Ramos (cell line): Measurements from ENCODE around the gene LRRC47.
"Not testable (repeated sequence)": the region's sequence is repeated elsewhere in the genome, so short reads cannot be mapped to it uniquely, and the experiment has no call there.

Experiments
- in situ Hi-C: fragments of 300-500 bp; cut with MboI; formaldehyde crosslinking; loops from one replicate; pipeline ENCODE4 v1.14.3; 2022; ENCODE audit warnings: low sequenced_read_pairs; ENCODE audit not compliant: unreplicated experiment

The LRRC47 gene

GRCh38 chr1:3816331-3817137, 20.2 kb upstream of the LRRC47 start:
- in situ Hi-C loops = no loop called here

- in situ Hi-C loops = no loop called here
These were observed 18.7 kb upstream of the LRRC47 start for GRCh38 chr1:3814771-3815561.

DNA sequence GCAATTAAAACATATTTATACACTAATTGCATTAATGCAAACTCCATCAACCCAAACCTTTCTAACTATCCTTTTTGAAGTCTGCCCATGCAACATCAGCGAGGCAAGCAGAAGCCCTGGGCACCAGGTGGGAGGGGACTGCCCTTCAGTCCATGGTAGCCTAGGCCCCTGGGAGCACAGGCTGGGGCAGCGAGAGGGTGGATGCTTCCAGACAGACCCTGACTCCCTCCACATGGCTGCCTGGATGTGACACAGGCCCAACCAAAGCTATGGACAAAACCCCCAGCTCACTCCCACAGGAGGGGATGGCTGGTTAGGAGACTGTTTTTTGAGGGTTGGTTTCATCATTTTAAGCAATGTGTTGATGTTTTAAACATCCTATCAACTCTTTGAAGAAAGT, 17.8 kb upstream of the LRRC47 start:
- in situ Hi-C loops = no loop called here

GRCh38 chr1:3811595-3811911, 15.3 kb upstream of the LRRC47 start:
- in situ Hi-C loops = no loop called here

DNA sequence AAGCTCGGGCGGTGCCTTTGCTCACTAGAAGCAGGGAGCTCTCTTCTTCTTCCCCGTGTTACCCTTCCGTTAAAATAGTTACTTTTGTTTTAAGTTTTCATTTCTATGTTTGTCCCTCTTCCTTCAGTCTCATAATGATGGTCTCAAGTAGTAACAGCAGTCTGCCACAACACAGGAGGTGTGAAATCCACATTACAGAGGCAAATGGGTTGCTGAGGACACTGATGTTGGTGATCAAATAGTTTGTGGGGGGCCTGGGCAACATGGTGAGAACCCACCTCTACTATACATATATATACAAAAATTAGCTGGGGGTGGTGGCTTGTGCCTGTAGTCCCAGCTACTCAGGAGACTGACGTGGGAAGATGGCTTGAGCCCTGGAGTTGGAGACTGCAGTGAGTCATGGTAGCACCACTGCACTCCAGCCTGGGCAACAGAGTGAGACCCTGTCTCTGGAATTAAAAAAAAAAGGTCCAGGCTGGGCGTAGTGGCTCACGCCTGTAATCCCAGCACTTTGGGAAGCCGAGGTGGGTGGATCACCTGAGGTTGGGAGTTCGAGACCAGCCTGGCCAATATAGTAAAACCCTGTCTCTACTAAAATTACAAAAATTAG, 14.0 kb upstream of the LRRC47 start:
- in situ Hi-C loops = not testable (repeated sequence)

DNA sequence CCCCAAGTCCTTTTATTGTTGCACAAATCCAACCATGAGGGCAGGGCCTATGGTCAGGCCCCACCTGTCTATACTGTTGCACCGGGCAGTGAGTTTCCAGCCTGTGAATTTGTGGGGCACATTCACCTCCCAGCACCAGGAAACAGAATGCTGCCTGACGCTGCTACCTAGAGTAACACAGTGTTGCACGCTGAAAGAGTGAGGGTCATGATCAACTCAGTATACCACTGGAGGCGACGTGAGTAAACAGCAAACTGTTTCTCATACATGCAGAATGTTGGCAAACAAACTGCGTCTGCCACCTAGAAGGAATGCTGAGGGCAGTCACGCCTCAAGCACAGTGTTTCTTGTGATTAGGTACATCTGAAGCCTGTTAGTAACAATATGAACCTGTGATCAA, 13.4 kb upstream of the LRRC47 start:
- in situ Hi-C loops = no loop called here

DNA sequence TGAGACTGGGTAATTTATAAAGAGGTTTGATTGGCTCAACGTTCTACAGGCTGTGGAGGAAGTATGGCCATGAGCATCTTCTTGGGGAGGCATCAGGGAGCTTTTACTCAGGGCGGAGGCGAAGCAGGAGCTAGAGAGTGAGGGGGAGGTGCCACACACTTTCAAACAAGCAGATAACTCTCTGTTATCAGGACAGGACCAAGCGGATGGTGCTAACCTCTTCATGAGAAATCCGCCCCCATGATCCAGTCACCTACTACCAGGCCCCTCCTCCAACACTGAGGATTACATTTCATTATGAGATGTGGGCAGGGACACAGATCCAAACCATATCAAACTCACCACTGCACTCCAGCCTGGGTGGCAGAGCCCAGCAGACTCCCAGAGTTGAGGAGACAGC, 11.5 kb upstream of the LRRC47 start:
- in situ Hi-C loops = no loop called here

DNA sequence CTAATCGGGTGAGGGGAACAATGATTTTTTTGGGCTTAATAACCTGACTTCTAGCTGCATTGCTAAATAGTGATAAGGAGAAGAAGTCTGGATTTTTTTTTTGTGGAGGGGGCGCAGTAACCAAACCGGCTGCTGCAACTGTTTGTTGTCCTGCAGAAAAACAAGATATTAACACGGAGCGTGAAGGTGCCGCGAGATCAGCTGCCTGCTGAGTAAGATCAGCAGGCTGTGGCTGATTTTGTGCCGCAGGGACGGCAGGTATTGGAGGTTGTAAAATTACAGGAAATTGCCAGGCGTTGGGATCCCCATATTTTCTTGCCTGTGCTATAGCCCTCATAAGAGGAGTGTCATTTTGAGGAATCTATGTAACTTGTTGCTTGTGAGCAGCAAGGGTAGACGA, 8.7 kb upstream of the LRRC47 start:
- in situ Hi-C loops = no loop called here

DNA sequence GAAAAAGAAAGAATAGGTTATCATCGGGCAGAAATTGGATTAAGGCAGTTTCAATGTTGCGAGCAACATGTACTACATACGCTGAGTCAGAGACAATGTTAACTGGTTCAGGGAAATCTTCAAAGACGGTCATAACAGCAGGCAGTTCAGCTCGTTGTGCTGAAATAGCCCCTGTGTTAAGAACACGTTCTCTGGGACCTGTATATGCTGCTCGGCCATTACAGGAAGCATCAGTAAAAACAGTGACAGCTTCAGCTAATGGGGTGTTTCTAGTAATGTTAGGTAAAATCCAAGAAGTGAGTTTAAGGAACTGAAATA, 8.3 kb upstream of the LRRC47 start:
- in situ Hi-C loops = not testable (repeated sequence)

GRCh38 chr1:3803905-3804626, 7.8 kb upstream of the LRRC47 start:
- in situ Hi-C loops = no loop called here

DNA sequence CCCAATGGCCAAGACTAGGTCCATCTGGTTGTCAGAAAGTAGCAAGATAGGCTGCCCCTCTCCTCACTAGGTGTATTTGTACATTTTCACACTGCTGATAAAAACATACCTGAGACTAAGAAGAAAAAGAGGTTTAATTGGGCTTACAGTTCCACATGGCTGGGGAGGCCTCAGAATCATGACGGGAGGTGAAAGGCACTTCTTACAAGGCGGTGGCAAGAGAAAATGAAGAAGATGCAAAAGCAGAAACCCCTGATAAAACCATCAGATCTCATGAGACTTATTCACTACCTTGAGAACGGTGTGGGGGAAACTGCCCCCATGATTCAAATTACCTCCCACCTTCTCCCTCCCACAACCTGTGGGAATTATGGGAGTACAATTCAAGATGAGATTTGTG, 4.5 kb upstream of the LRRC47 start:
- in situ Hi-C loops = not testable (repeated sequence)

- in situ Hi-C loops = no loop called here
These were observed 3.8 kb upstream of the LRRC47 start for GRCh38 chr1:3799976-3800685.

- in situ Hi-C loops = no loop called here
These were observed 664 bp downstream of the LRRC47 start for GRCh38 chr1:3795453-3796214.

DNA sequence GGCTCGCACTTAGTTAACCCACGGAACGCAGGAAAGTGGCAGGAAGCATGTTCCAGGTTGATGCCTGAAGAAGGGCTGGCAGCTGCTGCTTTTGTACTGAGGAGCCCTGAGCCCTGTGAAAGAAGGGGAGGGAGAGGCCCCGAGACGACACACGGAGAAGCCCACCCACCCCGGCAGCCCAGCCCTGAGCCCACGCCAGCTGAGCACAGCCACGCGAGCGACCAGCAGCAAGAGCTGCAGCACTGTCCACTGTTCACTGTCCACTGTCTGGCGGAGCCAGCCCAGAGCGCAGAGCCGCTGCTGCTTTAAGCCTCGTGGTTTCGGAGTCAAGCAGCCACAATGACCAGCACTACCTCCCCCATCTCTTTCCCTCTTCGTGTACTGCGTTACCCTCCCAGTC, 5.3 kb downstream of the LRRC47 start:
- in situ Hi-C loops = no loop called here

GRCh38 chr1:3790500-3790923, 5.8 kb downstream of the LRRC47 start:
- in situ Hi-C loops = no loop called here

GRCh38 chr1:3789421-3790300, 6.6 kb downstream of the LRRC47 start:
- in situ Hi-C loops = no loop called here

DNA sequence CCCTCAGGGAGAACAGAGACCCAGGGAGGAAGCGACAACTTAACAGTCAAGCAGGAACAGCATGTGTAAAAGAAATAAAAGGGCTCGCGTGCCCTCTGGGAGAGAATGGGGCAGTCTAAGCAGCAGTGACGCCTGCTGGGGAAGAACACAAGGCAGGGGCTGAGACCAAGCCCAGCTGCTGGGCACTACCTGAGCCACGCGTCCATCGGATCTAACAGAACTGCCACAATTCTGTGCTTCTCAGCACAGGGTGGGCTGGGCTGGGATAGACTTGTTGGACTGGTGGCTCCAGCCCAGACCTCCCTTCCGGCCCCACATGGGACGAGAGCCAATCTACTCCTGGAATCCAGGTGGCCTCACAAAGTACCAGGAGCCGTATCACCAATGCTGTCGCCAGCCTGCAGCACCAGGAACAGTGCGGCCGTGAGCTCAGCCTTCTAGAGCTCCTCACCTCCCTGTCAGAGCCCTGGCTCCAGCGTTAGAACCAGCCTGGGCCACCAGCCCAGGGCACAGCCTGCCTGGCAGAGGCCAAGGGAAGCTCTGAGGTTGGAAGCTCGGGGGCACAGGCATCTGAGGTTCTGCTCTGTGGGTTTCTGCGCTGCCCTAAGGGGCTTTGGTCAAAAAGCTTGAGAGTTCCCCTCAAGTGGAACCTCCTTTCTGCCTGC, 7.4 kb downstream of the LRRC47 start:
- in situ Hi-C loops = no loop called here
